Erythroblast (primary cell): ENCODE results near the gene CELA2A.

ENCODE experiments used
- GATA1 ChIP-seq: IDR thresholded peaks from 2 replicates; pipeline ENCODE4 v1.6.1; 2011; ENCODE audit warnings: low read depth, mild to moderate bottlenecking, control low read depth, low read length, moderate library complexity
- POLR2A ChIP-seq: IDR thresholded peaks from 2 replicates; pipeline ENCODE4 v1.6.1; 2011; ENCODE audit warnings: mild to moderate bottlenecking, low read length

DNA sequence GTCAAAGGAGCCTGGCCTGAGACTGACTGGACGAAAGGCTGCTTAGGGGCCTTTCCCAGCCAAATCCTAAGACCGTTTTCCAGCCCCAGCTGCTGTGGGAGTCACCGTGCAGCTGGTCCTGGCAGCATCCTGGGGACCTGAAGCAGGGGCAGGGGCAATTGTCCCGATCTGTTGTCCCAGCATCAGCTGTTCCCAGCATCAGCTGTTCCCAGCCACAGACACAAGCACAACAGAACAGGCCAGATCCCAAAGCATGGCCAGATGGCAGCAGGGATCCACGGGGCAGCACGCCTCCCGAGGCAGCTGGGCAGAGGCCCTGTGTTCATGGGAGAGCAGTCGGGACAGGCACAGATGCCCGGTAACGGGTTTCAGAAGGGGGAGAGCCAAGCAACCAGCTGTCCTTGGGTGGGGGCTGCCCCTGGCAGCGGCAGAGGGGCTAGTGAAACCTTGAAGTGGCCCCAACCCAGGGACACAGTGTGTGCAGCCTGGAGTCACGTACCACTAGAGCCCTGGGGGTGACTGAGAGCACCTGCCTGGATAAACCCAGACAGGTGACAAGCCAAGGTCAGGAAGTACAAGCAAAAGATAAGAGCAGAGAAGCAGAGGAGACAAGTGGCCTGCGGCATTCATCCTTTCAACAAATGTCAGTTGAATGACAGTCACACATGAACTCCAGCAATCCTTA is 32.7 kb downstream of the CELA2A start:
- TF ChIP-seq POLR2A (no peak), GATA1 (no peak)
